Stimulated activated naive CD8-positive, alpha-beta T cell treated with anti-CD3 and anti-CD28 coated beads, Interleukin-15, Interleukin-2, amounts not matched to agents 100 ng/mL and 50 ng/mL, for 24 hours (primary cell): ENCODE measurements around the gene ADM5.

Experiments
- H3K27ac Mint-ChIP-seq: one replicate; pipeline ENCODE4 v1.8.0; 2021; ENCODE audit warnings: mild to moderate bottlenecking, mixed read lengths
- H3K27me3 Mint-ChIP-seq: one replicate; pipeline ENCODE4 v1.8.0; 2021; ENCODE audit warnings: mixed read lengths
- H3K36me3 Mint-ChIP-seq: one replicate; pipeline ENCODE4 v1.8.0; 2021; ENCODE audit warnings: low read depth, mixed read lengths
- H3K4me1 Mint-ChIP-seq: one replicate; pipeline ENCODE4 v1.8.0; 2021; ENCODE audit warnings: low read depth, mixed read lengths
- H3K4me3 Mint-ChIP-seq: one replicate; pipeline ENCODE4 v1.8.0; 2021; ENCODE audit warnings: mild to moderate bottlenecking, mixed read lengths
- H3K9me3 Mint-ChIP-seq: one replicate; pipeline ENCODE4 v1.8.0; 2021; ENCODE audit warnings: mixed read lengths

Gene ADM5

GRCh38 chr19:49739098-49739497 lies 49.7 kb downstream of the ADM5 start:
- Mint-ChIP-seq H3K4me1 (no peaks in the 10 kb centered on the region), H3K27ac (no peak overlapping the region), H3K4me3 (no peak overlapping the region), H3K36me3 (no peaks in the 10 kb centered on the region), H3K9me3 (no peaks in the 10 kb centered on the region), H3K27me3 (no peaks in the 10 kb centered on the region)

GRCh38 chr19:49739933-49740332 lies 50.5 kb downstream of the ADM5 start:
- H3K36me3 Mint-ChIP-seq, result no peaks in the 10 kb centered on the region
- H3K27ac Mint-ChIP-seq, result no peak overlapping the region
- H3K9me3 Mint-ChIP-seq, result no peaks in the 10 kb centered on the region
- no peaks in the 10 kb centered on the region for H3K4me1 Mint-ChIP-seq
- no peaks in the 10 kb centered on the region for H3K27me3 Mint-ChIP-seq
- no peak overlapping the region for H3K4me3 Mint-ChIP-seq
